H9 (cell line): ENCODE results near the gene CDAN1. TPM values are rescaled to one million over a fixed set of nuclear protein-coding genes. Genes with fewer than 3 reads are reported as not detected.

Experiments
- DNase-seq: peaks from one replicate; pipeline ENCODE4 v3.0.0-alpha.2; 2017
- H2AFZ ChIP-seq: one replicate; pipeline ENCODE4 v1.6.1; 2013; ENCODE audit warnings: mild to moderate bottlenecking, low read length, control low read depth, moderate library complexity
- H2AK5ac ChIP-seq: 2 replicates; pipeline ENCODE4 v1.6.1; 2013; ENCODE audit warnings: low read length, control low read depth, mixed read lengths; ENCODE audit not compliant: insufficient read length
- H2BK120ac ChIP-seq: one replicate; pipeline ENCODE4 v1.6.1; 2013; ENCODE audit warnings: low read depth, mild to moderate bottlenecking, low read length, control low read depth, inconsistent platforms; ENCODE audit not compliant: poor library complexity, severe bottlenecking
- H2BK12ac ChIP-seq: 2 replicates; pipeline ENCODE4 v1.6.1; 2013; ENCODE audit warnings: low read length, control low read depth, mixed read lengths, low read depth; ENCODE audit not compliant: insufficient read length
- H2BK15ac ChIP-seq: 2 replicates; pipeline ENCODE4 v1.6.1; 2013; ENCODE audit warnings: low read depth, low read length, control low read depth
- H2BK20ac ChIP-seq: one replicate; pipeline ENCODE4 v1.6.1; 2013; ENCODE audit warnings: low read depth, mild to moderate bottlenecking, low read length, control low read depth, inconsistent platforms; ENCODE audit not compliant: poor library complexity, severe bottlenecking
- H2BK5ac ChIP-seq: 2 replicates; pipeline ENCODE4 v1.6.1; 2013; ENCODE audit warnings: low read length, control low read depth, mixed read lengths; ENCODE audit not compliant: insufficient read length
- H3K14ac ChIP-seq: 2 replicates; pipeline ENCODE4 v1.6.1; 2013; ENCODE audit warnings: low read length, control low read depth; ENCODE audit not compliant: insufficient read depth
- H3K18ac ChIP-seq: 2 replicates; pipeline ENCODE4 v1.6.1; 2013; ENCODE audit warnings: low read depth, mild to moderate bottlenecking, mixed read lengths, low read length, control low read depth; ENCODE audit not compliant: insufficient read length
- H3K23ac ChIP-seq: 2 replicates; pipeline ENCODE4 v1.6.1; 2013; ENCODE audit warnings: low read length, control low read depth, mixed read lengths, low read depth; ENCODE audit not compliant: insufficient read length
- H3K23me2 ChIP-seq: 2 replicates; pipeline ENCODE4 v1.6.1; 2013; ENCODE audit warnings: low read depth, mild to moderate bottlenecking, mixed read lengths, low read length, control low read depth; ENCODE audit not compliant: insufficient read length, poor library complexity, severe bottlenecking
- H3K27ac ChIP-seq: 2 replicates; pipeline ENCODE4 v1.5.1; 2013; ENCODE audit warnings: low read length, control low read depth, mixed read lengths, low read depth; ENCODE audit not compliant: insufficient read length
- H3K27me3 ChIP-seq: 2 replicates; pipeline ENCODE4 v1.6.1; 2013; ENCODE audit warnings: low read length, control low read depth, inconsistent platforms; ENCODE audit not compliant: insufficient read depth
- H3K4ac ChIP-seq: 2 replicates; pipeline ENCODE4 v1.6.1; 2013; ENCODE audit warnings: low read depth, mild to moderate bottlenecking, control low read depth, inconsistent platforms, low read length, moderate library complexity
- H3K4me1 ChIP-seq: 2 replicates; pipeline ENCODE4 v1.6.1; 2013; ENCODE audit warnings: low read length, control low read depth, inconsistent platforms; ENCODE audit not compliant: insufficient read depth
- H3K4me2 ChIP-seq: 2 replicates; pipeline ENCODE4 v1.6.1; 2013; ENCODE audit warnings: low read length, control low read depth, mixed read lengths; ENCODE audit not compliant: insufficient read length, insufficient read depth
- H3K56ac ChIP-seq: 2 replicates; pipeline ENCODE4 v1.6.1; 2013; ENCODE audit warnings: low read depth, mild to moderate bottlenecking, mixed read lengths, low read length, control low read depth; ENCODE audit not compliant: insufficient read length
- H3K79me1 ChIP-seq: 2 replicates; pipeline ENCODE4 v1.6.1; 2013; ENCODE audit warnings: low read depth, mild to moderate bottlenecking, moderate library complexity, low read length, control low read depth, inconsistent platforms; ENCODE audit not compliant: insufficient read depth, poor library complexity, severe bottlenecking
- H3K79me2 ChIP-seq: 2 replicates; pipeline ENCODE4 v1.6.1; 2013; ENCODE audit warnings: low read length, control low read depth, inconsistent platforms; ENCODE audit not compliant: insufficient read depth
- H3K9ac ChIP-seq: 2 replicates; pipeline ENCODE4 v1.6.1; 2013; ENCODE audit warnings: low read length, control low read depth, mixed read lengths; ENCODE audit not compliant: insufficient read length; ENCODE audit errors: extremely low read depth
- H3K9me3 ChIP-seq: one replicate; pipeline ENCODE4 v1.6.1; 2013; ENCODE audit warnings: low read depth, low read length, inconsistent platforms; ENCODE audit not compliant: control insufficient read depth
- H3T11ph ChIP-seq: one replicate; pipeline ENCODE4 v1.6.1; 2013; ENCODE audit warnings: mild to moderate bottlenecking, low read length, control low read depth, inconsistent platforms
- H4K20me1 ChIP-seq: one replicate; pipeline ENCODE4 v1.6.1; 2013; ENCODE audit not compliant: control insufficient read depth, insufficient read length, insufficient read depth
- H4K5ac ChIP-seq: 2 replicates; pipeline ENCODE4 v1.6.1; 2013; ENCODE audit warnings: low read depth, mild to moderate bottlenecking, mixed read lengths, low read length, control low read depth; ENCODE audit not compliant: insufficient read length
- H4K8ac ChIP-seq: replicated peaks from 2 replicates; pipeline ENCODE4 v1.6.1; 2013; ENCODE audit warnings: low read length, control low read depth, mixed read lengths, low read depth; ENCODE audit not compliant: insufficient read length
- H4K91ac ChIP-seq: 2 replicates; pipeline ENCODE4 v1.6.1; 2013; ENCODE audit warnings: low read depth, mild to moderate bottlenecking, moderate library complexity, mixed read lengths, low read length, control low read depth; ENCODE audit not compliant: insufficient read length
- H3K27ac Mint-ChIP-seq, 3 experiments: 2 replicates in 2 of 3; 3 replicates in 1 of 3; pipeline ENCODE4 v1.8.0; 2020 to 2021; ENCODE audit warnings: mixed read lengths in 3 of 3, mild to moderate bottlenecking in 1 of 3, moderate library complexity in 1 of 3
- H3K27me3 Mint-ChIP-seq: 2 replicates; pipeline ENCODE4 v1.8.0; 2021; ENCODE audit warnings: low read depth, mild to moderate bottlenecking, moderate library complexity, mixed read lengths
- H3K36me3 Mint-ChIP-seq, 3 experiments: 2 replicates in 2 of 3; 3 replicates in 1 of 3; pipeline ENCODE4 v1.8.0; 2020 to 2021; ENCODE audit warnings: low read depth in 3 of 3, mixed read lengths in 3 of 3; ENCODE audit not compliant: insufficient read depth in 1 of 3
- H3K4me1 Mint-ChIP-seq, 2 experiments: 2 replicates each; pipeline ENCODE4 v1.8.0; 2020; ENCODE audit warnings: mixed read lengths in 2 of 2
- H3K4me3 Mint-ChIP-seq, 2 experiments: 2 replicates in 1 of 2; 3 replicates in 1 of 2; pipeline ENCODE4 v1.8.0; 2020 to 2021; ENCODE audit warnings: mild to moderate bottlenecking in 2 of 2, mixed read lengths in 2 of 2, moderate library complexity in 1 of 2
- H3K9me3 Mint-ChIP-seq, 2 experiments: 2 replicates in 1 of 2; 3 replicates in 1 of 2; pipeline ENCODE4 v1.8.0; 2020; ENCODE audit warnings: mild to moderate bottlenecking in 2 of 2, mixed read lengths in 2 of 2, moderate library complexity in 1 of 2
- CTCF ChIP-seq: fragments of 200-600 bp; sonication (generic); conservative IDR thresholded peaks from 3 replicates; pipeline ENCODE4 v1.8.0; 2021; ENCODE audit warnings: antibody characterized with exemption, mild to moderate bottlenecking
- WGBS: extraction: QIAGEN DNeasy Blood & Tissue Kit; methylation state at CpG from one replicate; pipeline ENCODE4 v1.1.7; 2013; ENCODE audit warnings: missing lambda C conversion rate, low lambda C conversion rate, mixed read lengths; ENCODE audit not compliant: insufficient read length; ENCODE audit errors: extremely low coverage; 5-methylcytosine and 5-hydroxymethylcytosine counted together
- total RNA-seq: library from RNA; stranded (reverse); gene quantifications from 2 replicates; pipeline ENCODE4 v1.2.1, GENCODE V29; 2021

Gene CDAN1
- total RNA-seq, 1 experiment from 2014 or later: 20.4 TPM

- no peak overlapping the region for H2AFZ ChIP-seq
- no peak for DNase-seq
- Mint-ChIP-seq H3K4me1 (peaks cover 2 to 4% of the 10 kb centered on the region in 2 experiments; a peak in 1 of 4 replicates), H3K27ac (no peak overlapping the region), H3K36me3 (peaks cover 2 to 6% (median 6%) of the 10 kb centered on the region in 3 experiments; a peak in 4 of 7 replicates), H3K27me3 (no peaks in the 10 kb centered on the region), H3K9me3 (no peaks in the 10 kb centered on the region), H3K4me3 (no peak overlapping the region)
- H3K9me3 ChIP-seq: no peaks in the 10 kb centered on the region
- H2BK20ac ChIP-seq: no peak overlapping the region
- no peak overlapping the region for H3K4ac ChIP-seq
- TF ChIP-seq CTCF: no peak
- H3K9ac ChIP-seq: no peak overlapping the region
- no peak overlapping the region for H3K27ac ChIP-seq
- H2AK5ac ChIP-seq: no peak overlapping the region
- no peak overlapping the region for H2BK15ac ChIP-seq
- no peaks in the 10 kb centered on the region for H3K27me3 ChIP-seq
- no peak overlapping the region for H4K5ac ChIP-seq
- no peaks in the 10 kb centered on the region for H3K79me1 ChIP-seq
- H4K20me1 ChIP-seq: no peaks in the 10 kb centered on the region
- H2BK5ac ChIP-seq: no peak overlapping the region
- H4K8ac ChIP-seq: no peak overlapping the region
- no peaks in the 10 kb centered on the region for H3K79me2 ChIP-seq
- H3K23me2 ChIP-seq: no peaks in the 10 kb centered on the region
- no peak overlapping the region for H3K23ac ChIP-seq
- H3T11ph ChIP-seq: no peak overlapping the region
- H3K4me2 ChIP-seq: no peak overlapping the region
- WGBS: no CpG with 5 or more reads among the region's 2 CpGs
- H3K14ac ChIP-seq: no peak overlapping the region
- H3K4me1 ChIP-seq: no peaks in the 10 kb centered on the region
- H3K18ac ChIP-seq: no peak overlapping the region
- no peak overlapping the region for H2BK120ac ChIP-seq
- H4K91ac ChIP-seq: no peak overlapping the region
- H2BK12ac ChIP-seq: no peak overlapping the region
- no peak overlapping the region for H3K56ac ChIP-seq
Observed at GRCh38 chr15:42741710-42742109, 4.8 kb upstream of the CDAN1 start.
